ENCODE measurements around the gene GRAMD2B. TPM values are rescaled to one million over a fixed set of nuclear protein-coding genes. Genes with fewer than 3 reads are reported as not detected.
"Not testable (repeated sequence)": the region's sequence is repeated elsewhere in the genome, so short reads cannot be mapped to it uniquely, and the experiment has no call there.

The GRAMD2B gene
- total RNA-seq, 1 donor from 2014 or later: 15.0 TPM

DNA sequence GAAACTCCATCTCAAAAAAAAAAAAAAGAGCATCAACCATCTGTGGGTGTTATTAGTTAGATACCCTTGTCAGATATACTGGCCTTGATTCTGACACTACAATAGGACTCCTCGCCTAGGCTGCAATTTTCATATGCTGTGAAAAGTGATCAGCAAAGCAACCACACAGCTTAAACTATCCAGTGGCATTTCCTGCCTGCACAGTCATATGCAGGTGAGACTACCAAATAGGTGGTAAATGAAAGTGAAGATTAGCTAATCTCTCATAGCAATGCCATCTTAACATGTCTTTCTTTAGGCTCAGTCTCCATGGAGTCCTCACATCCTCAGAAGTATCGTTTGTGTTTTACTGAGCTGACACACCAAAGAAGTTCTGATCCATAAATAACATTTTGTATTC lies 40.8 kb downstream of the GRAMD2B start:
- H3K4me3 Mint-ChIP-seq: no peak overlapping the region
- H3K9me3 Mint-ChIP-seq: no peaks in the 10 kb centered on the region
- TF ChIP-seq, protein P1, sequence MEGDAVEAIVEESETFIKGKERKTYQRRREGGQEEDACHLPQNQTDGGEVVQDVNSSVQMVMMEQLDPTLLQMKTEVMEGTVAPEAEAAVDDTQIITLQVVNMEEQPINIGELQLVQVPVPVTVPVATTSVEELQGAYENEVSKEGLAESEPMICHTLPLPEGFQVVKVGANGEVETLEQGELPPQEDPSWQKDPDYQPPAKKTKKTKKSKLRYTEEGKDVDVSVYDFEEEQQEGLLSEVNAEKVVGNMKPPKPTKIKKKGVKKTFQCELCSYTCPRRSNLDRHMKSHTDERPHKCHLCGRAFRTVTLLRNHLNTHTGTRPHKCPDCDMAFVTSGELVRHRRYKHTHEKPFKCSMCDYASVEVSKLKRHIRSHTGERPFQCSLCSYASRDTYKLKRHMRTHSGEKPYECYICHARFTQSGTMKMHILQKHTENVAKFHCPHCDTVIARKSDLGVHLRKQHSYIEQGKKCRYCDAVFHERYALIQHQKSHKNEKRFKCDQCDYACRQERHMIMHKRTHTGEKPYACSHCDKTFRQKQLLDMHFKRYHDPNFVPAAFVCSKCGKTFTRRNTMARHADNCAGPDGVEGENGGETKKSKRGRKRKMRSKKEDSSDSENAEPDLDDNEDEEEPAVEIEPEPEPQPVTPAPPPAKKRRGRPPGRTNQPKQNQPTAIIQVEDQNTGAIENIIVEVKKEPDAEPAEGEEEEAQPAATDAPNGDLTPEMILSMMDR (IDR thresholded peaks at IDR 0.05; ENCODE audit: unreplicated experiment): no peak
- no peak for DNase-seq (ENCODE audit: low spot score in 2 of 2, unreplicated experiment in 2 of 2)
- H3K27ac Mint-ChIP-seq: no peak overlapping the region
- H3K36me3 Mint-ChIP-seq: peaks cover 9% of the 10 kb centered on the region
- peaks cover 10% of the 10 kb centered on the region for H3K4me1 Mint-ChIP-seq
- no peaks in the 10 kb centered on the region for H3K27me3 Mint-ChIP-seq (ENCODE audit: low read depth)

GRCh38 chr5:126464959-126465358 lies 41.8 kb downstream of the GRAMD2B start:
- TF ChIP-seq, protein P1 (IDR thresholded peaks at IDR 0.05; ENCODE audit: unreplicated experiment): no peak
- DNase-seq (ENCODE audit: low spot score in 2 of 2, unreplicated experiment in 2 of 2): no peak
- Mint-ChIP-seq H3K36me3 (peaks cover 9% of the 10 kb centered on the region), H3K4me1 (peaks cover 10% of the 10 kb centered on the region), H3K4me3 (no peak overlapping the region), H3K9me3 (no peaks in the 10 kb centered on the region), H3K27ac (no peak overlapping the region), H3K27me3 (ENCODE audit: low read depth) (no peaks in the 10 kb centered on the region)

- no peaks in the 10 kb centered on the region for H3K27me3 Mint-ChIP-seq (ENCODE audit: low read depth)
- no peak overlapping the region for H3K27ac Mint-ChIP-seq
- no peak for DNase-seq (ENCODE audit: low spot score in 2 of 2, unreplicated experiment in 2 of 2)
- H3K36me3 Mint-ChIP-seq: peaks cover 13% of the 10 kb centered on the region
- H3K4me3 Mint-ChIP-seq: no peak overlapping the region
- H3K4me1 Mint-ChIP-seq: no peaks in the 10 kb centered on the region
- TF ChIP-seq, protein P1 (IDR thresholded peaks at IDR 0.05; ENCODE audit: unreplicated experiment): no peak
- H3K9me3 Mint-ChIP-seq: no peaks in the 10 kb centered on the region
Observed at GRCh38 chr5:126468091-126468490, 44.9 kb downstream of the GRAMD2B start.

- Mint-ChIP-seq H3K27ac (no peak overlapping the region), H3K27me3 (ENCODE audit: low read depth) (no peaks in the 10 kb centered on the region), H3K4me1 (no peaks in the 10 kb centered on the region), H3K4me3 (no peak overlapping the region), H3K9me3 (no peaks in the 10 kb centered on the region), H3K36me3 (peaks cover 17% of the 10 kb centered on the region)
- no peak for DNase-seq (ENCODE audit: low spot score in 2 of 2, unreplicated experiment in 2 of 2)
- TF ChIP-seq, protein P1 (IDR thresholded peaks at IDR 0.05; ENCODE audit: unreplicated experiment): no peak
Observed at GRCh38 chr5:126469536-126470316, 46.5 kb downstream of the GRAMD2B start.

DNA sequence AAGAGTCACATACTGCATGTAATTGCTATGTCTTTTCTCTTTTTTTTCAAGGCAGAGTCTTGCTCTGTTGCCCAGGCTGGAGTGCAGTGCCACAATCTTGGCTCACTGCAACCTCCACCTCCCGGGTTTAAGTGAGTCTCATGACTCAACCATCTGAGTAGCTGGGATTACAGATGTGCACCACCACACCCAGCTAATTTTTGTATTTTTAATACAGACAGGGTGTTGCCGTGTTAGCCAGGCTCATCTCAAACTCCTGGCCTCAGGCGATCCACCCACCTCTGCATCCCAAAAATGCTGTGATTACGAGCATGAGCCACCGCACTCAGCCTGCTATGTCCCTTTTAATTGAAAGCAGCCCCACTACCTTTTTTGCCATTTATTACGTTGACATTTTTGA lies 47.3 kb downstream of the GRAMD2B start:
- H3K9me3 Mint-ChIP-seq; H3K4me3 Mint-ChIP-seq; H3K27ac Mint-ChIP-seq; DNase-seq (ENCODE audit: low spot score in 2 of 2, unreplicated experiment in 2 of 2); H3K4me1 Mint-ChIP-seq; H3K27me3 Mint-ChIP-seq (ENCODE audit: low read depth): not testable (repeated sequence)
- peaks cover 21% of the 10 kb centered on the region for H3K36me3 Mint-ChIP-seq

DNA sequence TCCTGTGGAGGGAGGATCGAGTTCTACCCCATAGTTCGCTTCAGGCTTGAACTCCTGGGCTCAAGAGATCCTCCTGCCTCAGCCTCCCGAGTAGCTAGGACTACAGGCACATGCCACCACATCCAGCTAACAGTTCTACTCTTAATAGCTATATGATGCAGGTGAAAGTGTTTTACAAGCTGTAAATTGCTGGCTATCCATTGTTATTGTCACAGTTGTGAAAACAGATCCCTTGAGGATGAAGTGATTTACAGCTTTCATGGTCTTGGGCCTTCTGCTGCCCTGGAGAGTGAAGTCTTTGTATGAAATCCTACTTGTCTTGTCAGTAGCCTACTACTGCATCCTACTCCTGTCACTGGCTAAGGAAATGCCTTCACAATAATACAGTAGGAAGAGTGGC lies 48.0 kb downstream of the GRAMD2B start:
- H3K27ac Mint-ChIP-seq: no peak overlapping the region
- no peak for DNase-seq (ENCODE audit: low spot score in 2 of 2, unreplicated experiment in 2 of 2)
- H3K36me3 Mint-ChIP-seq: peaks cover 20% of the 10 kb centered on the region
- H3K27me3 Mint-ChIP-seq (ENCODE audit: low read depth): no peaks in the 10 kb centered on the region
- H3K4me3 Mint-ChIP-seq: no peak overlapping the region
- TF ChIP-seq, protein P1 (IDR thresholded peaks at IDR 0.05; ENCODE audit: unreplicated experiment): no peak
- H3K9me3 Mint-ChIP-seq: no peaks in the 10 kb centered on the region
- H3K4me1 Mint-ChIP-seq: no peaks in the 10 kb centered on the region
